Progenitor cell of endocrine pancreas (in vitro differentiated cells): Measurements from ENCODE around the gene PFAS. TPM values are rescaled to one million over a fixed set of nuclear protein-coding genes. Genes with fewer than 3 reads are reported as not detected.

Experiments used
- DNase-seq: peaks from one replicate; pipeline ENCODE4 v3.0.0; 2021; ENCODE audit warnings: low spot score; ENCODE audit not compliant: unreplicated experiment
- H3K27ac Mint-ChIP-seq: 2 replicates; pipeline ENCODE4 v1.8.0; 2021; ENCODE audit warnings: mild to moderate bottlenecking, moderate library complexity, mixed read lengths
- H3K27me3 Mint-ChIP-seq: 2 replicates; pipeline ENCODE4 v1.8.0; 2021; ENCODE audit warnings: mixed read lengths
- H3K36me3 Mint-ChIP-seq: 2 replicates; pipeline ENCODE4 v1.8.0; 2022; ENCODE audit warnings: mixed read lengths; ENCODE audit not compliant: insufficient read depth
- H3K4me1 Mint-ChIP-seq: 2 replicates; pipeline ENCODE4 v1.8.0; 2021; ENCODE audit warnings: low read depth, mixed read lengths
- H3K4me3 Mint-ChIP-seq: 2 replicates; pipeline ENCODE4 v1.8.0; 2021; ENCODE audit warnings: low read depth, mild to moderate bottlenecking, moderate library complexity, mixed read lengths
- H3K9me3 Mint-ChIP-seq: 2 replicates; pipeline ENCODE4 v1.8.0; 2021; ENCODE audit warnings: low read depth, mixed read lengths
- CTCF ChIP-seq: fragments of 200-600 bp; sonication (generic); IDR thresholded peaks from one replicate; pipeline ENCODE4 v1.5.0; 2021; ENCODE audit warnings: antibody characterized with exemption, mild to moderate bottlenecking; ENCODE audit not compliant: unreplicated experiment
- total RNA-seq: library from RNA; stranded (reverse); gene quantifications from 2 replicates; pipeline ENCODE4 v1.2.1, GENCODE V29; 2021

The PFAS gene
- total RNA-seq, 1 donor from 2014 or later, result 110 TPM

DNA sequence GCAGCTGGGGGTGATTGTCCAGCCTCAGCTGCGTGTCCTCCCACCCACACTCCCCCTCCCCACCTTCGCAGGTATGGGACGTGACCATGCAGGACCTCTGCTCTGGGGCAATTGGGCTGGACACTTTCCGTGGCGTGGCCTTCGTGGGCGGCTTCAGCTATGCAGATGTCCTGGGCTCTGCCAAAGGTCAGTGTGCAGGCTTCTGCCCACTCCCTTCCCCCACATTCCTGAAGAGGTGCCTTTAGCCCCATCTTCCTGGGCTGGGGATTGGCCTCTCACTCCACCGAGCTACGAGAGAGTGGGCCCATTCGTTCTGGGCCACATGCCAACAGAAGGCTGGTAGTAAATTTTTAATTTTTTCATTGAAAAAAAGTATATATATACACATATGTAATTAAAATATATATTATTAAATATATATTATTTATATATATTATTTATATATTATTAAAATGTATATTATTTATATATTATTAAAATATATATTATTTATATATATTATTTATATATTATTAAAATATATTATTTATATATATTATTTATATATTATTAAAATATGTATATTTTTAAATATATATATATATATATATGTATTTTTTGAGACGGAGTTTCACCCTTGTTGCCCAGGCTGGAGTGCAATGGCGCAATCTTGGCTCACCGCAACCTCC, 18.5 kb downstream of the PFAS start:
- no peak overlapping the region for H3K27ac Mint-ChIP-seq
- H3K4me1 Mint-ChIP-seq, result no peaks in the 10 kb centered on the region
- TF ChIP-seq CTCF, result no peak
- DNase-seq, result no peak
- H3K27me3 Mint-ChIP-seq, result no peaks in the 10 kb centered on the region
- H3K36me3 Mint-ChIP-seq, result peaks cover 14% of the 10 kb centered on the region
- H3K9me3 Mint-ChIP-seq, result no peaks in the 10 kb centered on the region
- H3K4me3 Mint-ChIP-seq, result no peak overlapping the region

DNA sequence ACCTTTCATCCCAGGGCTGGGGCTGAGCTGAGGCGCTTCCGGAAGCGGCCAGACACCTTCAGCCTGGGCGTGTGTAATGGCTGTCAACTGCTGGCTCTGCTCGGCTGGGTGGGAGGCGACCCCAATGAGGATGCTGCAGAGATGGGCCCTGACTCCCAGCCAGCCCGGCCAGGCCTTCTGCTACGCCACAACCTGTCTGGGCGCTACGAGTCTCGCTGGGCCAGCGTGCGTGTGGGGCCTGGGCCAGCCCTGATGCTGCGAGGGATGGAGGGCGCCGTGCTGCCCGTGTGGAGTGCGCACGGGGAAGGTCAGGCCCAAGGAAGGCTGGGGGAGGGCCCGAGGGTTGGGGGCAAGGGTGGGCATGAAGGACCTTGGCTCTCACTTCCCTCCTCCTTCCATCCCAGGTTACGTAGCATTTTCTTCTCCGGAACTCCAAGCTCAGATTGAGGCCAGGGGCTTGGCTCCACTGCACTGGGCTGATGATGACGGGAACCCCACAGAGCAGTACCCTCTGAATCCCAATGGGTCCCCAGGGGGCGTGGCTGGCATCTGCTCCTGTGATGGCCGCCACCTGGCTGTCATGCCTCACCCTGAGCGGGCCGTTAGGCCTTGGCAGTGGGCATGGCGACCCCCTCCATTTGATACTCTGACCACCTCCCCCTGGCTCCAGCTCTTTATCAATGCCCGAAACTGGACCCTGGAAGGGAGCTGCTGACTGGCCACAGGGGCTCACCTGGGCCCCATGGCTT, 19.6 kb downstream of the PFAS start:
- H3K4me3 Mint-ChIP-seq, result no peak overlapping the region
- peaks cover 11% of the 10 kb centered on the region for H3K36me3 Mint-ChIP-seq
- H3K27me3 Mint-ChIP-seq, result no peaks in the 10 kb centered on the region
- no peaks in the 10 kb centered on the region for H3K9me3 Mint-ChIP-seq
- H3K4me1 Mint-ChIP-seq, result peaks cover 4% of the 10 kb centered on the region
- TF ChIP-seq CTCF, result no peak
- no peak for DNase-seq
- H3K27ac Mint-ChIP-seq, result peak overlapping the region; percentile 16

GRCh38 chr17:8272421-8272820, 23.3 kb downstream of the PFAS start:
- H3K27me3 Mint-ChIP-seq, result no peaks in the 10 kb centered on the region
- TF ChIP-seq CTCF, result no peak
- H3K36me3 Mint-ChIP-seq, result peaks cover 4% of the 10 kb centered on the region
- no peak overlapping the region for H3K4me3 Mint-ChIP-seq
- H3K27ac Mint-ChIP-seq, result no peak overlapping the region
- DNase-seq, result no peak
- peaks cover 6% of the 10 kb centered on the region for H3K4me1 Mint-ChIP-seq
- H3K9me3 Mint-ChIP-seq, result no peaks in the 10 kb centered on the region

- H3K27ac Mint-ChIP-seq, result no peak overlapping the region
- H3K9me3 Mint-ChIP-seq, result no peaks in the 10 kb centered on the region
- no peaks in the 10 kb centered on the region for H3K27me3 Mint-ChIP-seq
- no peak for TF ChIP-seq CTCF
- H3K4me3 Mint-ChIP-seq, result no peak overlapping the region
- H3K36me3 Mint-ChIP-seq, result peaks cover 4% of the 10 kb centered on the region
- H3K4me1 Mint-ChIP-seq, result peaks cover 6% of the 10 kb centered on the region
- DNase-seq, result no peak
Measured at GRCh38 chr17:8273884-8274444, 24.9 kb downstream of the PFAS start.

DNA sequence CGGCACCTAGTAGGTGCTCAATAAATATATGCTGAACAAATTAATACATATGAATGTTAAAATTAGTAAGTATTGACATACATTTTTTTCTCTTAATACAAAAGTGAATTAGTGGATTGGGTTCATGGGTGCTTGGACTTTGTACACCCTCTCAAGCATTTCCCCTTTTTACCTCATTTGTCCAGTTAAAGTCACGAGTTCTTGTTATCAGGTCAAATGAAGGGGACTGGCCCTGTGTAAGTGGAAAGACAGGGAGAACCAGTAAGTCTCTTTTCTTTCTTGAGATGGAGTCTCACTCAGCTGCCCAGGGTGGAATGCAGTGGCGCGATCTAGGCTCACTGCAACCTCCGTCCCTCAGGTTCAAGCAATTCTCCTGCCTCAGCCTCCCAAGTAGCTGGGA, 25.7 kb downstream of the PFAS start:
- TF ChIP-seq CTCF, result no peak
- peaks cover 6% of the 10 kb centered on the region for H3K4me1 Mint-ChIP-seq
- no peaks in the 10 kb centered on the region for H3K9me3 Mint-ChIP-seq

More for the DNA sequence above, 25.7 kb downstream of the PFAS start:
- no peak overlapping the region for H3K4me3 Mint-ChIP-seq
- H3K27ac Mint-ChIP-seq, result no peak overlapping the region
- DNase-seq, result no peak
- H3K36me3 Mint-ChIP-seq, result peaks cover 4% of the 10 kb centered on the region
- no peaks in the 10 kb centered on the region for H3K27me3 Mint-ChIP-seq
